Measurements from ENCODE around the gene GLIS1. TPM values are rescaled to one million over a fixed set of nuclear protein-coding genes. Genes with fewer than 3 reads are reported as not detected.

GLIS1 gene
- total RNA-seq, 1 donor from 2014 or later, result 2.5 TPM

DNA sequence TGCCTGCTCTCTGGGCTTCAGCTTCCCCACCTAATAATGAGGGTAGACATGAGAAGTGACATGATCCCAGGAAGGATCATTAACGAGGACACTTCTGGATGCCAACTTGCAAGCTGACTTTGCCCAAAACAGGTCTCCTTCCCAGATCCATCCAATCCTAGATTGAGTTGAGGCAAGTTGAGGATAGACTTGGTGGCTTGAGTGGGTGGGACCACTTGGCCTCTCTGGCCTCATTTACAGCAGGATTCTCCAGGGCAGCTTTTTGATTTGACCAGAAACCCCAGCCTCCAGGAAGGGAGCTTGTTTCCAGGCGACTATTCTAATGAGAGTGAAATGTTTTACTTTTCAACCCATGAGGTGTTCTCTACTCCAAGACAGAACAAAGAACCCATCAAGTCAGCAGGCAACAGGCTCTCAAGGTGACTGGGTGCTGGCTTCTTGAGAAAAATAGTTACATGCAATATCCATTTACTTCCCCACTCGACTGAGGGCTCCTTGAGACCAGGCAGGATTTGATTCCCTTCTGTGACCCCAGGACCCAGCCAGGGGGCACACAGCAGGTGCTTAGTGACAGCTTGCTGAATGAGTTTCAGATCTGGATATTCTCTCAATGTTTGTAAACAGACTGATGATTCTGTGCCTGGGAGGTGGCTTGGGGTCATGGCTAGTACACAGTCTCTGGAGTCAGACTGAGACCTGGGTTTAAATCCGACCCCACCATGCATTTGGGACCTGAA is 151.5 kb downstream of the GLIS1 start:
- H3K4me3 ChIP-seq (ENCODE audit: low read depth, low read length), result no peak overlapping the region
- no peak for DNase-seq (ENCODE audit: low read depth)
- TF ChIP-seq, protein P1, sequence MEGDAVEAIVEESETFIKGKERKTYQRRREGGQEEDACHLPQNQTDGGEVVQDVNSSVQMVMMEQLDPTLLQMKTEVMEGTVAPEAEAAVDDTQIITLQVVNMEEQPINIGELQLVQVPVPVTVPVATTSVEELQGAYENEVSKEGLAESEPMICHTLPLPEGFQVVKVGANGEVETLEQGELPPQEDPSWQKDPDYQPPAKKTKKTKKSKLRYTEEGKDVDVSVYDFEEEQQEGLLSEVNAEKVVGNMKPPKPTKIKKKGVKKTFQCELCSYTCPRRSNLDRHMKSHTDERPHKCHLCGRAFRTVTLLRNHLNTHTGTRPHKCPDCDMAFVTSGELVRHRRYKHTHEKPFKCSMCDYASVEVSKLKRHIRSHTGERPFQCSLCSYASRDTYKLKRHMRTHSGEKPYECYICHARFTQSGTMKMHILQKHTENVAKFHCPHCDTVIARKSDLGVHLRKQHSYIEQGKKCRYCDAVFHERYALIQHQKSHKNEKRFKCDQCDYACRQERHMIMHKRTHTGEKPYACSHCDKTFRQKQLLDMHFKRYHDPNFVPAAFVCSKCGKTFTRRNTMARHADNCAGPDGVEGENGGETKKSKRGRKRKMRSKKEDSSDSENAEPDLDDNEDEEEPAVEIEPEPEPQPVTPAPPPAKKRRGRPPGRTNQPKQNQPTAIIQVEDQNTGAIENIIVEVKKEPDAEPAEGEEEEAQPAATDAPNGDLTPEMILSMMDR (conservative IDR thresholded peaks at IDR 0.05; ENCODE audit: low read depth, low read length), result no peak

DNA sequence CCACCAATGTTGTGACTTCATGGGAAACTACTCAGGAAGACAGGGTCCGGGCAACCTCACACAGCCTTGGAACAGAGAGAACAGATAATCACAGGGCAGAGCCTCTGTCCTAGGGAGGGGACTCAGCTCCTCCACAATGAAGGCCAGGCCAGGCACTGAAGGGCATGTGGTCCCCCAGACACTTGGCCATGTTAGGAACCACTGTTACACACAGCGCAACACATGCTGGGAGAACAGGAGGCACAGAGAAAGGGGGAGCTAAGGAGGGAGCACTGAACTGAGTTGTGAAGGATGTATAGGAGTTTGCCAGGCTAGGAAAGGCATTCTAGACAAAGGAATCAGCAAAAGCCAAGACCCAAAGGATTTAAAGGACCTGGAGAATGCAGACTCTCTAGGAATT is 152.2 kb downstream of the GLIS1 start:
- DNase-seq (ENCODE audit: low read depth), result no peak
- H3K4me3 ChIP-seq (ENCODE audit: low read depth, low read length), result no peak overlapping the region
- TF ChIP-seq, protein P1 (conservative IDR thresholded peaks at IDR 0.05; ENCODE audit: low read depth, low read length), result no peak

DNA sequence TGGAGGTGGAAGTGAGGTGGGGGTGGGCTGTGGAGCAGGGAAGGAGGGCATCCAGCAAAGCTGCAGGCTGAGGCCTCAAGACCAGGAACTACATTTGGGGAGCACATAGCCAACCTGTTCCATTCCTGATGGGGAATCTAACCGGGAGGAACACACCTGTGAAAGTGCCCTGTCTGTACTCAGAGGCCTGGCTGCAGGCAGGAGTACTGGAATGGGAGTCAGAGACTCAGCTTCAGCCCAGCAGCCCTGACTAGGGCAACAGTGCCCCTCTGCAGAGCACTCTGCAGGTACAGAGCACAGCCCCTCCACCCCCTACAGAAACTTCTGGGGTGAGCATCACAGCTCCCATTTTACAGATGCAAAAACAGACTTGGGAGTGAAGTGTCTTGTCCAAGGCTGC is 153.4 kb downstream of the GLIS1 start:
- TF ChIP-seq, protein P1 (conservative IDR thresholded peaks at IDR 0.05; ENCODE audit: low read depth, low read length), result no peak
- H3K4me3 ChIP-seq (ENCODE audit: low read depth, low read length), result no peak overlapping the region
- no peak for DNase-seq (ENCODE audit: low read depth)

DNA sequence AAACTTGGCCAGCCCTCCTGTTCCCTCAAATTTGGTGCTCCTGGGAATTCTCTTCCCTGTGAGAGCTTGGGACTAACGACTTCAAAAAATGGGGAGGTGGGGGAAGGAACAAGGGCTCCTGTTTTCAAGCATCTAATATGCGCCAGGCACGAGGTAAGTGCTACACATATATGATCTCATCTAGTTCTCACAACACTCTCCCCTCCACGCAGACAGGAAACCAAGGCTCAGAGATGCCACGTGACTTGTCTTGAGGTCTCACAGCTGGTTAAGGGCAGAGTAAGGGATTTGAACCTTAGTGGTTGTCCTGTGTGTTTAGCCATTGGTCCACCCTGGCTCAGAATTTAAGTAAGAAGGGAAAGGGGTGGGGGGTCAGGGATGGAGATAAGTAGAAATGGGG is 153.8 kb downstream of the GLIS1 start:
- no peak overlapping the region for H3K4me3 ChIP-seq (ENCODE audit: low read depth, low read length)
- DNase-seq (ENCODE audit: low read depth), result no peak
- TF ChIP-seq, protein P1 (conservative IDR thresholded peaks at IDR 0.05; ENCODE audit: low read depth, low read length), result no peak

DNA sequence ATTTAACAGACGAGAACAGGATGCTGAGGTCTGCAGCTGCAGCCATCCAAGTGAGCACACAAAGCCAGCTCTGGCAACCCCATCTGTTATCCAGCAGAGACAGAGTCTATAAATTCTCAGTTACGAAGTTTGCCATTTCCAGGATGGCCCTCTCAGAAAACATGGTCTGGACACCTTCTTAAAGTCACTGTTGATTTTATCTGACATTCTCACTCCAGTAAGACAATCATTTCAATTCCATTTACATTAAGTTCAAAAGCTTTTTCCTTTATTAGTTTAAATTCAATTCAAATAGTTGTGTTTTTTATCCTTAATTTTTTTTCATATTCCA is 154.2 kb downstream of the GLIS1 start:
- TF ChIP-seq, protein P1 (conservative IDR thresholded peaks at IDR 0.05; ENCODE audit: low read depth, low read length), result no peak
- no peak for DNase-seq (ENCODE audit: low read depth)
- H3K4me3 ChIP-seq (ENCODE audit: low read depth, low read length), result no peak overlapping the region

DNA sequence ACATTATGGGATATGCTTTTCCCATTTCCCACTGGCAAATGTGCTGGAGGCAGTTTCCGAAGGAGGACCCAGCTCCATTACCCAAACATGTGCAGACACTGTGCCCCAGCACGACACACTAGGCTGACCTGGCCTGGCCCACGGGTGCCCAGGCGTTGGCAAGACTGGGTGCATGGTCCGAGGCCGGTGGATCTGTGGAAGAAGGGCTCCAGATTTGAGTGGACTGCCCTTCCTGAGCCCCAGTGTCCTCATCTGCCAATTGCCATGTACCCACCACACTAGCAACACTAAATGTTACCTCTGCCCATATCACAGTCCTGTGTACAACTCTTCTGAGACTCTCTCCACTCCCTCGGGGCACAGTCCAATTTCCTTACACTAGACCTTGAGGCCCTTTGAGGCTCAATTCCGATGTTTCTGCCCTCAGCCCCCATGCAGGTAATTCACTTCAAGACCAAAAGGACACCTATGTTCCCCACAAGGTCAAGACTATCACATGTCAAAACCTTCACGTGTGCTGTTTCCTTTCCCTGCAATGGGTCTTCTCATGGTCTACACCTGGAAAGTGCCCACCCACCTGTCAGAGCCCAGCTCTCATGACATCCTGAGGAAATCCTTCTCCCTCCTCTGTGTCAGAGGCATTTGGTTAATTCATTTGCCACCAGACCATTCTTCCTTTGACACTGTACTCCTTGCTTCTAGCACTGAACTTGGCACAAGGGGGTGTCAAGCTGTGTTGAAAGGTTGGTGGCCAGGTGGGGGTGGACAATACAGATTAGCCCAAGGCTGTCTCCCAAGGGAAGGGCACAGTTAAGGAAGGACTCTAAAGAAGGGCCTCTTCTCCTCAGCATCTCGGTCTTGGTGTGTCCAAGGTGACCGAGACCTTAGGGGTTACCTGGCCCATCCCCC is 154.8 kb downstream of the GLIS1 start:
- DNase-seq (ENCODE audit: low read depth), result no peak
- no peak overlapping the region for H3K4me3 ChIP-seq (ENCODE audit: low read depth, low read length)
- TF ChIP-seq, protein P1 (conservative IDR thresholded peaks at IDR 0.05; ENCODE audit: low read depth, low read length), result no peak
